A549 (cell line): ENCODE measurements around the gene MAP2K7. TPM values are rescaled to one million over a fixed set of nuclear protein-coding genes. Genes with fewer than 3 reads are reported as not detected.
A peak's percentile ranks its signal among the peaks of the same experiment; 100 is the strongest.

Experiments used
- ATAC-seq, 2 experiments: fragments of 200-7000 bp in 1 of 2; fragments of >200 bp in 1 of 2; cut with Nextera tagmentation in 1 of 2; cut with Tn5 transposase in 1 of 2; 3 replicates each; pipeline versions ENCODE4 v1.8.0 to v1.9.1; 2018 to 2020; ENCODE audit warnings: mild to moderate bottlenecking in 1 of 2, moderate library complexity in 1 of 2
- CTCF ChIA-PET: fragments of 300-600 bp; sonication (Branson Sonifier 250); formaldehyde crosslinking; extraction: SDS; loops from one replicate; lab custom pipeline; 2021; ENCODE audit warnings: antibody characterized with exemption, inconsistent platforms; lab: Yijun Ruan, JAX
- POLR2A ChIA-PET: fragments of 350-600 bp; formaldehyde crosslinking; extraction: SDS; loops from one replicate; lab custom pipeline; 2021; ENCODE audit warnings: antibody characterized with exemption, inconsistent platforms; lab: Yijun Ruan, JAX
- DNase-seq, 2 experiments: peaks; one replicate each; pipeline versions ENCODE4 v3.0.0 to v3.0.0-alpha.2; 2011 to 2016; ENCODE audit warnings: low read depth in 1 of 2, low spot score in 1 of 2
- FAIRE-seq: peaks from 2 replicates; lab custom pipeline; 2011; peaks lifted over from hg19 to GRCh38; lab: Jason Lieb, UNC
- H3K27ac ChIP-seq, 2 experiments: fragments of >200 bp; sonication (Bioruptor Twin); formaldehyde crosslinking; 3 replicates each; pipeline ENCODE4 v1.5.1; 2016 to 2017
- H3K4me1 ChIP-seq: fragments of >200 bp; sonication (Bioruptor Twin); formaldehyde crosslinking; 3 replicates; pipeline ENCODE4 v1.6.1; 2016
- H3K4me2 ChIP-seq: fragments of >200 bp; sonication (Bioruptor Twin); formaldehyde crosslinking; 3 replicates; pipeline ENCODE4 v1.6.1; 2016
- H3K4me3 ChIP-seq: fragments of >200 bp; sonication (Bioruptor Twin); formaldehyde crosslinking; 3 replicates; pipeline ENCODE4 v1.5.1; 2016
- H3K9me3 ChIP-seq: fragments of >200 bp; sonication (Bioruptor Twin); formaldehyde crosslinking; 3 replicates; pipeline ENCODE4 v1.6.1; 2016
- CBX8 ChIP-seq: fragments of 200-600 bp; sonication (generic); IDR thresholded peaks from 2 replicates; pipeline ENCODE4 v1.6.1; 2016
- EHMT2 ChIP-seq: fragments of 200-600 bp; sonication (generic); IDR thresholded peaks from 2 replicates; pipeline ENCODE4 v1.6.1; 2016; ENCODE audit warnings: antibody characterized with exemption, low read depth, mild to moderate bottlenecking, moderate library complexity
- HDAC2 ChIP-seq: fragments of 200-600 bp; sonication (generic); IDR thresholded peaks from 2 replicates; pipeline ENCODE4 v1.6.1; 2016
- HOXB5 ChIP-seq: fragments of 250-450 bp; sonication (Bioruptor Pico); IDR thresholded peaks from 2 replicates; pipeline ENCODE4 v1.5.0; 2020; ENCODE audit warnings: mild to moderate bottlenecking, moderate library complexity
- JUNB ChIP-seq: fragments of >200 bp; sonication (Bioruptor Twin); formaldehyde crosslinking; IDR thresholded peaks from 2 replicates; pipeline ENCODE4 v1.6.1; 2016
- KDM5A ChIP-seq: fragments of 200-600 bp; sonication (generic); IDR thresholded peaks from 2 replicates; pipeline ENCODE4 v1.6.1; 2016; ENCODE audit warnings: antibody characterized with exemption, mild to moderate bottlenecking
- NPAS2 ChIP-seq: fragments of 250-450 bp; sonication (Bioruptor Pico); IDR thresholded peaks from 2 replicates; pipeline ENCODE4 v1.8.0; 2022; ENCODE audit warnings: mild to moderate bottlenecking, moderate library complexity, borderline replicate concordance
- RAD21 ChIP-seq, 2 experiments: fragments of >200 bp in 1 of 2; sonication (Bioruptor Twin) in 1 of 2; formaldehyde crosslinking in 1 of 2; IDR thresholded peaks in 1 of 2; conservative IDR thresholded peaks in 1 of 2; 2 replicates in 1 of 2; 3 replicates in 1 of 2; pipeline ENCODE4 v1.6.1; 2012 to 2018; ENCODE audit warnings: inconsistent platforms in 1 of 2
- RCOR1 ChIP-seq: fragments of 150-350 bp; IDR thresholded peaks from 2 replicates; pipeline ENCODE4 v1.6.1; 2014; ENCODE audit warnings: antibody characterized with exemption, low read length, low read depth
- WGBS: methylation state at CpG from one replicate; pipeline ENCODE4 v1.1.6; 2017; ENCODE audit errors: missing lambda C conversion rate; 5-methylcytosine and 5-hydroxymethylcytosine counted together
- polyA plus RNA-seq, 4 experiments: library from polyadenylated mRNA; depleted of rRNA in 3 of 4; stranded (reverse); fragments of >200 nt; fragmentation: RNase III in 1 of 4; extraction: RNeasy Plus Mini Kit Qiagen cat#74134 plus additional on column Dnase treatment in 1 of 4; gene quantifications; 2 replicates in 3 of 4; 3 replicates in 1 of 4; pipeline ENCODE4 v1.2.3, GENCODE V29; 2011 to 2017
- TF ChIP-seq, protein P1 (sequence below): IDR thresholded peaks from 2 replicates; pipeline ENCODE4 v1.6.1; 2012
- TF ChIP-seq, protein P2 (sequence below): fragments of 200-600 bp; sonication (generic); IDR thresholded peaks from 2 replicates; pipeline ENCODE4 v1.6.1; 2016; ENCODE audit warnings: antibody characterized with exemption, mild to moderate bottlenecking, moderate library complexity
- TF ChIP-seq, protein P3 (sequence below): fragments of >200 bp; sonication (Bioruptor Twin); formaldehyde crosslinking; IDR thresholded peaks from 3 replicates; pipeline ENCODE4 v1.6.1; 2016
- TF ChIP-seq, protein P4 (sequence below): IDR thresholded peaks from 2 replicates; pipeline ENCODE4 v1.6.1; 2012; ENCODE audit warnings: low read depth, borderline replicate concordance

The MAP2K7 gene
- polyA plus RNA-seq, 2 of the 4 experiments (the other 2 are of a cell fraction), result 5.5 to 19.4 TPM

DNA sequence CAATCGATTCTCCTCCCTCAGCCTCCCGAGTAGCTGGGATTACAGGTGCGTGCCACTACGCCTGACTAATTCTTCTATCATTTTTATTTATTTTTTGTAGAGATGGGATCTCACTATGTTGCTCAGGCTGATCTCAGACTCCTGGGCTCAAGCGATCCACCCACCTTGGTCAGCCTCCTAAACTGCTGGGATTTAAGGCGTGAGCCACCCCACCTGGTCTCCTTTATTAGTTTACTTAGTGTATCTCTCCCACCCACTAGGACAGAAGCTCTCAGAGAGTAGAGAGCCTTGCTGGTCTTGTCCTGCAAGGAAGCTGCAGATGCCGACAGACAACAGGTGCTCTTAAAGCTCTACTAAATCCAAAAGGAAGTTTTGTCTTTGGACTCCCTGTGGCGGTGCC lies 17.9 kb upstream of the MAP2K7 start:
- TF ChIP-seq CBX8, result no peak
- no peak for TF ChIP-seq HDAC2
- TF ChIP-seq EHMT2, result no peak
- no peak for TF ChIP-seq KDM5A
- TF ChIP-seq RAD21 (conservative IDR thresholded peaks at IDR 0.05 in 1 of 2, IDR thresholded peaks at IDR 0.05 in 1 of 2), result no peak
- TF ChIP-seq, protein P1, sequence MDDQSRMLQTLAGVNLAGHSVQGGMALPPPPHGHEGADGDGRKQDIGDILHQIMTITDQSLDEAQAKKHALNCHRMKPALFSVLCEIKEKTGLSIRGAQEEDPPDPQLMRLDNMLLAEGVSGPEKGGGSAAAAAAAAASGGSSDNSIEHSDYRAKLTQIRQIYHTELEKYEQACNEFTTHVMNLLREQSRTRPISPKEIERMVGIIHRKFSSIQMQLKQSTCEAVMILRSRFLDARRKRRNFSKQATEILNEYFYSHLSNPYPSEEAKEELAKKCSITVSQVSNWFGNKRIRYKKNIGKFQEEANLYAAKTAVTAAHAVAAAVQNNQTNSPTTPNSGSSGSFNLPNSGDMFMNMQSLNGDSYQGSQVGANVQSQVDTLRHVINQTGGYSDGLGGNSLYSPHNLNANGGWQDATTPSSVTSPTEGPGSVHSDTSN, result no peak
- TF ChIP-seq, protein P2, sequence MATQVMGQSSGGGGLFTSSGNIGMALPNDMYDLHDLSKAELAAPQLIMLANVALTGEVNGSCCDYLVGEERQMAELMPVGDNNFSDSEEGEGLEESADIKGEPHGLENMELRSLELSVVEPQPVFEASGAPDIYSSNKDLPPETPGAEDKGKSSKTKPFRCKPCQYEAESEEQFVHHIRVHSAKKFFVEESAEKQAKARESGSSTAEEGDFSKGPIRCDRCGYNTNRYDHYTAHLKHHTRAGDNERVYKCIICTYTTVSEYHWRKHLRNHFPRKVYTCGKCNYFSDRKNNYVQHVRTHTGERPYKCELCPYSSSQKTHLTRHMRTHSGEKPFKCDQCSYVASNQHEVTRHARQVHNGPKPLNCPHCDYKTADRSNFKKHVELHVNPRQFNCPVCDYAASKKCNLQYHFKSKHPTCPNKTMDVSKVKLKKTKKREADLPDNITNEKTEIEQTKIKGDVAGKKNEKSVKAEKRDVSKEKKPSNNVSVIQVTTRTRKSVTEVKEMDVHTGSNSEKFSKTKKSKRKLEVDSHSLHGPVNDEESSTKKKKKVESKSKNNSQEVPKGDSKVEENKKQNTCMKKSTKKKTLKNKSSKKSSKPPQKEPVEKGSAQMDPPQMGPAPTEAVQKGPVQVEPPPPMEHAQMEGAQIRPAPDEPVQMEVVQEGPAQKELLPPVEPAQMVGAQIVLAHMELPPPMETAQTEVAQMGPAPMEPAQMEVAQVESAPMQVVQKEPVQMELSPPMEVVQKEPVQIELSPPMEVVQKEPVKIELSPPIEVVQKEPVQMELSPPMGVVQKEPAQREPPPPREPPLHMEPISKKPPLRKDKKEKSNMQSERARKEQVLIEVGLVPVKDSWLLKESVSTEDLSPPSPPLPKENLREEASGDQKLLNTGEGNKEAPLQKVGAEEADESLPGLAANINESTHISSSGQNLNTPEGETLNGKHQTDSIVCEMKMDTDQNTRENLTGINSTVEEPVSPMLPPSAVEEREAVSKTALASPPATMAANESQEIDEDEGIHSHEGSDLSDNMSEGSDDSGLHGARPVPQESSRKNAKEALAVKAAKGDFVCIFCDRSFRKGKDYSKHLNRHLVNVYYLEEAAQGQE, result no peak
- TF ChIP-seq, protein P3, sequence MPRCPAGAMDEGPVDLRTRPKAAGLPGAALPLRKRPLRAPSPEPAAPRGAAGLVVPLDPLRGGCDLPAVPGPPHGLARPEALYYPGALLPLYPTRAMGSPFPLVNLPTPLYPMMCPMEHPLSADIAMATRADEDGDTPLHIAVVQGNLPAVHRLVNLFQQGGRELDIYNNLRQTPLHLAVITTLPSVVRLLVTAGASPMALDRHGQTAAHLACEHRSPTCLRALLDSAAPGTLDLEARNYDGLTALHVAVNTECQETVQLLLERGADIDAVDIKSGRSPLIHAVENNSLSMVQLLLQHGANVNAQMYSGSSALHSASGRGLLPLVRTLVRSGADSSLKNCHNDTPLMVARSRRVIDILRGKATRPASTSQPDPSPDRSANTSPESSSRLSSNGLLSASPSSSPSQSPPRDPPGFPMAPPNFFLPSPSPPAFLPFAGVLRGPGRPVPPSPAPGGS, result no peak
- no peak for TF ChIP-seq RCOR1
- ChIA-PET POLR2A (interaction anchor here (1.5 kb wide), 1 partner anchor 18 kb away, joined by 4 read pairs; the partner anchor contains the start of gene MAP2K7), CTCF (interaction anchor here (1.0 to 3.1 kb wide), 3 partner anchors 14 to 23 kb away, joined by 3 to 12 read pairs (median 4); no protein-coding TSS in a partner anchor)

DNA sequence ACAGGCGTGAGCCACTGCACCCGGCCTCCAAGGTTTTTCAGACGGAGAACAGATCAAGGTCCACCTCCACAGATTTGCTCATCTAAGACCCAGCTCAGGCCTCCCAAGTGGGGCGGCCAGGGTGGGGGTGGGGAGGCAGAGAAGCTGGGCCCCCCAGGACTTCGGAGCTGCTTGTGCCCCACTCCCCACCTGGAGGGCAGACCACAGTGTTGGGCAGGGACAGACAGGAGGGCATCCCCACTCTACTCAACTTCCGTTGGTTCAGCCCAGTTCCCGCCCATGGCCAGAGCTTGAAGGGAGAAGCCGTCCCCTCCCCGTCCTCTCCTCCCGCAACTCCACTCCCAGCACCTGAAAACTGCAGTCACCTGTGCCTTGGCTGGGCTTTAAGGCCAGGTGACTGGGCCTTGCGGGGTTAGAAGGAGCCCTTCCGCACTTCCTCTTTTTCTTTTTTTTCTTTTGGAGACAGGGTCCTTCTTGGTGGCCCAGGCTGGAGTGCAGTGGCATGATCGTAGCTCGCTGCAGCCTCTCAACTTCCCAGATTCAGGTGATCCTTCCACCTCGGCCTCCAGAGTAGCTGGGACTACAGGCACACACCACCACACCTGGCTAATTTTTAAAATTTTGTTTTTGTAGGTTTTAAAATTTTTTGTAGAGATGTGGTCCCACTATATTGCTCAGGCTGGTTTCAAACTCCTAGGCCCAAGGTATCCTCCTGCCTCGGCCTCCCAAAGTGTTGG lies 16.1 kb upstream of the MAP2K7 start:
- Histone ChIP-seq H3K4me3 (peak overlapping the region; percentile 71), H3K4me2 (peak overlapping the region; percentile 94), H3K27ac (peak overlapping the region in 1 of 2 experiments; percentile 93; a peak in 4 of 6 replicates), H3K9me3 (no peaks in the 10 kb centered on the region), H3K4me1 (no peaks in the 10 kb centered on the region)
- DNase-seq, result no peak
- ChIA-PET POLR2A (interaction anchor here (0.9 to 1.9 kb wide), 3 partner anchors 13 to 18 kb away, joined by 3 to 9 read pairs (median 7); partner anchors contain the start of gene MAP2K7), CTCF (interaction anchor here (1.6 to 3.1 kb wide), 4 partner anchors 12 to 19 kb away, joined by 3 to 12 read pairs (median 7); partner anchors contain the start of gene MAP2K7)
- no peak for FAIRE-seq
- TF ChIP-seq RAD21 (conservative IDR thresholded peaks at IDR 0.05 in 1 of 2, IDR thresholded peaks at IDR 0.05 in 1 of 2) (no peak), NPAS2 (CRISPR knock-in tag) (no peak), HOXB5 (no peak), JUNB (no peak)
- TF ChIP-seq, protein P4, sequence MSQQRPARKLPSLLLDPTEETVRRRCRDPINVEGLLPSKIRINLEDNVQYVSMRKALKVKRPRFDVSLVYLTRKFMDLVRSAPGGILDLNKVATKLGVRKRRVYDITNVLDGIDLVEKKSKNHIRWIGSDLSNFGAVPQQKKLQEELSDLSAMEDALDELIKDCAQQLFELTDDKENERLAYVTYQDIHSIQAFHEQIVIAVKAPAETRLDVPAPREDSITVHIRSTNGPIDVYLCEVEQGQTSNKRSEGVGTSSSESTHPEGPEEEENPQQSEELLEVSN, result no peak
- TF ChIP-seq, protein P1, result no peak
- WGBS, result 87% methylated on average over 11 of the region's 16 CpGs
- ATAC-seq, result no peak; a peak in 1 of 6 replicates

More for the DNA sequence above, 17.9 kb upstream of the MAP2K7 start:
- Histone ChIP-seq H3K4me2 (no peak overlapping the region), H3K4me3 (no peak overlapping the region), H3K9me3 (no peaks in the 10 kb centered on the region), H3K27ac (no peak overlapping the region), H3K4me1 (no peaks in the 10 kb centered on the region)
- 77% methylated on average over 8 of the region's 8 CpGs for WGBS
- ATAC-seq (no peak), FAIRE-seq (no peak), DNase-seq (no peak)
